ENCODE results near the gene UGT1A9.
"Not testable (repeated sequence)": the region's sequence is repeated elsewhere in the genome, so short reads cannot be mapped to it uniquely, and the experiment has no call there.

Gene UGT1A9

GRCh38 chr2:233671290-233672161 lies at the start of gene UGT1A9:
UGT1A9 (plus strand) TSS chr2:233671898; CDS start chr2:233671935, 37 bp downstream.
- in situ Hi-C loops (cut with HindIII; ENCODE audit: low sequenced_read_pairs), result no loop called here

DNA sequence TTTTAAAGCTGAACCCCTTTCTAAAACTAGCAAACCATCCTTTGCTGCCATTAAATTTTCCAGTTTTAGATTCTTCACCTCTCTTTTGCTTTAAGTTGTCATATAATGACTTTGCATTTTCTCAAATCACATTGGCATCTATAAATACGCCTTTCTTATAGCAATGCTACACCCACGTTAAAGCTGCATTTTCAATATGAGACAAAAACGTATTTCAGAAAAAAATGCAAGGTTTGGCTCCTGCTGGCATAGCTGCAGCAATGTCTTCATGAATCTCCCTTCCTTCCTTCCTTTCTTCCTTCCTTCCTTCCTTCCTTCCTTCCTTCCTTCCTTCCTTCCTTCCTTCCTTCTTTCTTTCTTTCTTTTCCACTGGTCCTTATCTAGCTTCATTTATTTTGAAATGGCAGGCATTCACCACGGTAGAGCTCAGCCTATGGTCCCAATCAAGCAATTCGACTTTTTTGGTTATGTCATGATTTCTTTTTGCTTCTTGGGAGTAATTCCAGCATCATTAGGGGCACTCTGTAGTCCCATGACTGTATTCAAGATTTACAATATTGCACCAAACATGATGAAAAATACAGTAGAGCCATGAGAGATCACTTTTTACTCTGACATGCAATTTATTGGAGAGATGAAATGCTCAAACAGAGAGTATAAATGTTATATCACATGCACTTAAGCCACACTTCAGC lies 44.2 kb upstream of the UGT1A9 start:
- in situ Hi-C loops (cut with HindIII; ENCODE audit: low sequenced_read_pairs), result no loop called here

- in situ Hi-C loops (cut with HindIII; ENCODE audit: low sequenced_read_pairs), result not testable (repeated sequence)
Measured at GRCh38 chr2:233636306-233636705, 35.4 kb upstream of the UGT1A9 start, which contains the start of gene UGT1A10. UGT1A10 (plus strand) TSS chr2:233636448; CDS start chr2:233636523, 75 bp downstream.

DNA sequence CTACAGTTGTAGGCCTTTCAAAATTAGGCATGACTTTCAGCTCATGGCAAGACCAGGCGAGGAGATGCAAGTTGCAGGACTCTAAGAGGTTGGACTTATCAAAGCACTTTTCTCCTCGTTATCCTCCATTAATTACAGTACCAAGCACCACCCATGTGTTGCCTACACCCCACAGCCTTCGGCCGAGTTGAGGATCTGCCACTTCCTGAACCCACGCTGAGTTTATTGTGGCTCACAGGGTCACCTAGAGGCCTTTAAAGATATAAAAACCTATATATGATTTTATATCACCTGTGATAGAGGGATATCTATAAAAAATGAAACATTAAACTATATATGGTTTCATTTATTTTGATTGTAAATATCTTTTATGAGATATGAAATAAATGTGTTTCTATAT lies 32.9 kb upstream of the UGT1A9 start:
- in situ Hi-C loops (cut with HindIII; ENCODE audit: low sequenced_read_pairs), result no loop called here

DNA sequence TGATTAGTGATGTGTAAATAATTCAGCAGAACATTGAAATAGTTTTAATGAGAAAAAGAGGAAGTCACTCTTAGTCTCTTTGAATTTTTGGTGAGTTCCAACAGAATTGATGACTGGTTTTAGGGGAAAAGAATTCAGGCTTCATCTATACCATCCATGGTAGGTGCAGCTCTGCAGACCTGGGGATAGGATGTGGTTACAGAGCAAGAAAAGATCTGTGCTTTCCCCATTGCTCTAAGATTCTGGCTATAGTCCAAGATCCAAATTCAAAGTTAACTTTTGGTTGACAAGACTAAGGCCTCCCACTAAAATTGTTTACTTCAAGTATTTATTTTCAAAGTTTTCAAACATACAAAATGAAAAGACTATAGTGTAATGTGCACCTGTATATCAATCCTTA lies 31.8 kb upstream of the UGT1A9 start:
- in situ Hi-C loops (cut with HindIII; ENCODE audit: low sequenced_read_pairs), result no loop called here

GRCh38 chr2:233643128-233643527 lies 28.6 kb upstream of the UGT1A9 start:
- in situ Hi-C loops (cut with HindIII; ENCODE audit: low sequenced_read_pairs), result no loop called here

DNA sequence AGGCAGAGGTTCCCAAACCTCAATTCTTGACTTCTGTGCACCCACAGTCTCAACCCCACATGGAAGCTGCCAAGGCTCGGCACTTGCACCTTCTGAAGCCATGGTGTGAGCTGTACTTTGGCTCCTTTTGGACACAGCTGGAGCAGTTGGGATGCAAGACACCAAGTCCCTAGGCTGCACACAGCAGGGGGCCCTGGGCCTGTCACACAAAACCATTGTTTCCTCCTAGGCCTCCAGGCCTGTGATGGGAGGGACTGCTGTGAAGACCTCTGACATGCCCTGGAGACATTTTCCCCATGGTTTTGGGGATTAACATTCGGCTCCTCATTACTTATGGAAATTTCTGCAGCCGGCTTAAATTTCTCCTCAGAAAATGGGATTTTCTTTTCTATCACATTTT lies 25.7 kb upstream of the UGT1A9 start:
- in situ Hi-C loops (cut with HindIII; ENCODE audit: low sequenced_read_pairs), result not testable (repeated sequence)

- in situ Hi-C loops (cut with HindIII; ENCODE audit: low sequenced_read_pairs), result no loop called here
Measured at GRCh38 chr2:233650981-233651380, 20.7 kb upstream of the UGT1A9 start.

- in situ Hi-C loops (cut with HindIII; ENCODE audit: low sequenced_read_pairs), result no loop called here
Measured at GRCh38 chr2:233651430-233651829, 20.3 kb upstream of the UGT1A9 start.

- in situ Hi-C loops (cut with HindIII; ENCODE audit: low sequenced_read_pairs), result no loop called here
Measured at GRCh38 chr2:233654501-233654900, 17.2 kb upstream of the UGT1A9 start.

DNA sequence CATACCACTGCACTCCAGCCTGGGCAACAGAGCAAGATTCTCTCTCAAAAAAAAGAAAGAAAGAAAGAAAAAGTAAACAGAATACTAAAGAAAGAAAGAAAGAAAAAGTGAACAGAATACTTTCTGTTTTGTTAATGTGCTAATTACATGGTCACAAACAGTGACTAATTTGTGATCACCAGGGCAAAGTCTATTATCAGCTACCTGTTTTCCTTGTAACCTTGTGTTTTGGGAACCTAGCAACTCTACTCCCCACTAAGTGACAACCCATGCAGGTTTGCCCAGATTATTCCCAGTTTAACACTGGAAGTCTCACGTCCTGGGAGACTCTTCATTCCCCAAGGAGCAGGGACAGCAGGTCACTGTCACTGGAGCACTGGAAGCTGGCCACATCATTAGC lies 16.7 kb upstream of the UGT1A9 start:
- in situ Hi-C loops (cut with HindIII; ENCODE audit: low sequenced_read_pairs), result no loop called here

- in situ Hi-C loops (cut with HindIII; ENCODE audit: low sequenced_read_pairs), result not testable (repeated sequence)
Measured at GRCh38 chr2:233655943-233656342, 15.8 kb upstream of the UGT1A9 start.

- in situ Hi-C loops (cut with HindIII; ENCODE audit: low sequenced_read_pairs), result no loop called here
Measured at GRCh38 chr2:233656443-233656842, 15.3 kb upstream of the UGT1A9 start.

DNA sequence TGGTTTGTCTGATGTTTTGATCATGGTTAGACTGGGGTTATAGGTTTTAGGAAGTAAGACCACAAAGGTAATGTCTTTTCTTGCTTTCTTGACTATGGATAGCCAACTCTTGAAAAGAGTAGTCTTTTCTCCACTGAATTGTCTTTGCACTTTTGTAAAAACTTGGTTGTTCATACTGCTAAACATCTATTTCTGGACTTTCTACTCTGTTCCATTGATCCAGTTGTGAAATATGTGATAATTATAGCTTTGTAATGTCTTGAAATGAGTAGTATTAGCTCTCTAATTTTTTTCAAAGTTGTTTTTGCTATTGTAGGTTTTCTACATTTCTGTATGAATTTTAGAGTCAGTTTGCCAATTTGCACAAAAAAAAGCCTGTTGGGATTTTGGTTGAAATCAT lies 13.1 kb upstream of the UGT1A9 start:
- in situ Hi-C loops (cut with HindIII; ENCODE audit: low sequenced_read_pairs), result no loop called here

DNA sequence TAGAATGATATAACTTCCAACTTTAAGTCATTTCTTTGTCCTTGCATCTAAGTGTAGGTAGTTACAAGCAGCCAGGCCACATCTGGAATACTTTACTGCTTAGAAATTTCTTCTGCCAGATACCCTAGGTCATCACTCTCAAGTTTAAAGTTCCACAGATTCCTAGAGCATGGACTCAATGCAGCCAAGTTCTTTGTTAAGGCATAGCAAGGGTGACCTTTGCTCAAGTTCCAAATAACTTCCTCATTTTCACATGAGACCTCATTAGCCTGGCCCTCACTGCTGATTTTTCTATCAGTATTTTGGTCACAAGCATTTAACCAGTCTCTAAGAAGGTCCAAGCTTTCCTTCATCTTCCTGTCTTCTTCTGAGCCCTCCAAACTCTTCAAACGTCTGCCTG lies 7.8 kb upstream of the UGT1A9 start:
- in situ Hi-C loops (cut with HindIII; ENCODE audit: low sequenced_read_pairs), result no loop called here

DNA sequence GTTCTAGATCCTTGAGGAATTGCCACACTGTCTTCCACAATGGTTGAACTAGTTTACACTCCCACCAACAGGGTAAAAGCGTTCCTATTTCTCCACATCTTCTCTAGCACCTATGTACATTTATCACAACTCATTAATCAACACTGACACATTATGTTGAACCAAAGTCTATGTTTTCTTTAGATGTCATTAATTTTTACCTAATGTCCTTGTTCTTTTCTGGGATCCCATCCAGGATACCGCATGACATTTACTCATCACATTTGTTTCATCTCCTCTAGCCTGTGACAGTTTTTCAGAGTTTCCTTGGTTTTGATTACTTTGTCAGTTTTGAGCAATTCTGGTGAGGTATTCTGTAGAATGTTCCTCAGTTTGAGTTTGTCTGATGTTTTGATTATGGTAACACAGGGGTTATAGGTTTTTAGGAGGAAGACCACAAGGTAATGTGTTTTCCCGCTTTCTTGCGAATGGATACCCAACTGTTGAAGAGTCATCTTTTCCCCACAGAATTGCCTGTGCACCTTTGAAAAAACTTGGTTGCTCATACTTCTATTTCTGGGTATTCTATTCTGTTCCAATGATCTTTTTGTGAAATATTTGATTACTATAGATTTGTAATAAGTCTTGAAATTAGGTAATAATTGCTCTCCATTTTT lies 3.0 kb upstream of the UGT1A9 start:
- in situ Hi-C loops (cut with HindIII; ENCODE audit: low sequenced_read_pairs), result no loop called here

- in situ Hi-C loops (cut with HindIII; ENCODE audit: low sequenced_read_pairs), result no loop called here
Measured at GRCh38 chr2:233672886-233673285, 1.2 kb downstream of the UGT1A9 start.

DNA sequence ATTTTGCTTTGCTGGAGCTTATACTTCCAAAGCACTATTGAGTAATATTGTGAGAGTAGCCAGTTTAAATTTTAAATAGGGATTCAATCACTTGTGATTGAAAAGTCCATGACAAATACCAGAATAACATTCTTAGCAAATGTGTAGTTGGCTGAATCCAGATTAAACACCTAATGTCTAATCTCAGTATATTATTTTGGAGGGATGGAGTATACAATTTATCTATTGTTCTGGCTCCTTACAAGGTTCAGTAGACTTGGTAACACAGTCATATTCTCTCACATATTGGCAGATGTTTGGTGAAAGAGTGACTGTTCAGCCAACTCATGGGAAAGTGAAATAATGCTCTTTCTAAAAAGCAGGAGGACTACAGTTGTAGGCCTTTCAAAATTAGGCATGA lies 2.2 kb downstream of the UGT1A9 start:
- in situ Hi-C loops (cut with HindIII; ENCODE audit: low sequenced_read_pairs), result no loop called here

DNA sequence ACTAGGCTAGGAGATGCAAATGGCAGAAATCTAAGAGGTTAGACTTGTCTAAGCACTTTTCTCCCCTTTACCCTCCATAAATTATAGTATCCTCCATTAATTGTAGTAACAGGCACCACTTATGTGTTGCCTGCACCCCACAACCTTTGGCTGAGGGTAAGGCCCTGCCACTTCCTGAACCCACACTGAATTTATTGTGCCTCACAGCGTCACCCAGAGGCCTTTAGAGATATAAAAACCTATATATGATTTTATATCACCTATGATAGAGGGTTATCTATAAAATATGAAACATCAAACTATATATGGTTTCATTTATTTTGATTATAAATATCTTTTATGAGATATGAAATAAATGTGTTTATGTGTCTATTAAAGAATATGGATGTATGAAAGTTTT lies 2.6 kb downstream of the UGT1A9 start:
- in situ Hi-C loops (cut with HindIII; ENCODE audit: low sequenced_read_pairs), result no loop called here

GRCh38 chr2:233674995-233675394 lies 3.3 kb downstream of the UGT1A9 start:
- in situ Hi-C loops (cut with HindIII; ENCODE audit: low sequenced_read_pairs), result no loop called here

DNA sequence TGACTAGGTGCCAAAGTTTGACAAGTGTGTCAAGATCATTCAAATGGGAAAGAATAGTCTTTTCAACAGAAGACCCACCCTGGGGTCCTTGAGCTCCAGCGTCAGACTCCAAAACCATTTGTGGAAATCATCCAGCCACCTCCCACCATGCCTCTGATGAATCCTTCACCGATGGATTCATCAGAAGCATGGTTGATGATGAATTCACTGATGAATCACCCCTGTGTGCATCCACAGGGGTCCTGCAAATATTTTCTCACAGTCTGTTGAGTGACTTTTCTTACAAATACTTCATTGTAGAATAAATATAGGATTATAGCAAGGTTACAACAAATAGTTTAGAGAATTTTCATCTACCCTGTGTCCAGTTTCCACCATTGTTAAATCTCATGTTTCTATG lies 4.3 kb downstream of the UGT1A9 start:
- in situ Hi-C loops (cut with HindIII; ENCODE audit: low sequenced_read_pairs), result no loop called here

GRCh38 chr2:233679196-233679595 lies 7.5 kb downstream of the UGT1A9 start:
- in situ Hi-C loops (cut with HindIII; ENCODE audit: low sequenced_read_pairs), result no loop called here

Data from DLD1 (cell line).